Liver (tissue), 9 donors: ENCODE data around the gene PPM1J. TPM values are rescaled to one million over a fixed set of nuclear protein-coding genes. Genes with fewer than 3 reads are reported as not detected.

Experiments
- DNase-seq: peaks from one replicate; pipeline ENCODE4 v3.0.0-alpha.2; 2017; ENCODE audit warnings: low spot score
- H3K27ac ChIP-seq, 2 donors: one replicate each; pipeline ENCODE4 v1.7.0; 2013; ENCODE audit warnings: inconsistent platforms in 2 of 2, low read length in 2 of 2, control low read depth in 1 of 2, low read depth in 1 of 2, mild to moderate bottlenecking in 1 of 2
- H3K27me3 ChIP-seq, 4 donors: one replicate each; pipeline versions ENCODE4 v1.6.1 to v1.7.0; 2013; ENCODE audit warnings: low read length in 3 of 4, inconsistent platforms in 1 of 4, mild to moderate bottlenecking in 1 of 4, moderate library complexity in 1 of 4; ENCODE audit not compliant: control insufficient read depth in 4 of 4, insufficient read depth in 4 of 4
- H3K36me3 ChIP-seq, 4 donors: one replicate each; pipeline versions ENCODE4 v1.6.1 to v1.7.0; 2013; ENCODE audit warnings: low read length in 3 of 4, mild to moderate bottlenecking in 3 of 4, low read depth in 1 of 4, moderate library complexity in 1 of 4; ENCODE audit not compliant: control insufficient read depth in 4 of 4, insufficient read depth in 3 of 4
- H3K4me1 ChIP-seq, 4 donors: one replicate each; pipeline versions ENCODE4 v1.6.1 to v1.7.0; 2013; ENCODE audit warnings: low read length in 3 of 4, mild to moderate bottlenecking in 3 of 4, moderate library complexity in 1 of 4; ENCODE audit not compliant: control insufficient read depth in 4 of 4, insufficient read depth in 4 of 4
- H3K4me3 ChIP-seq, 3 donors: one replicate each; pipeline versions ENCODE4 v1.6.1 to v1.7.0; 2013; ENCODE audit warnings: low read length in 3 of 3, control low read depth in 1 of 3, low read depth in 1 of 3, mild to moderate bottlenecking in 1 of 3
- H3K9ac ChIP-seq, 2 donors: one replicate each; pipeline ENCODE4 v1.7.0; 2013; ENCODE audit warnings: low read length in 2 of 2, mild to moderate bottlenecking in 2 of 2, moderate library complexity in 2 of 2, control low read depth in 1 of 2, low read depth in 1 of 2
- H3K9me3 ChIP-seq, 4 donors: one replicate each; pipeline versions ENCODE4 v1.6.1 to v1.7.0; 2013; ENCODE audit warnings: low read length in 3 of 4; ENCODE audit not compliant: control insufficient read depth in 4 of 4
- ATF3 ChIP-seq: IDR thresholded peaks from 2 replicates; pipeline ENCODE4 v1.6.1; 2016; ENCODE audit warnings: antibody characterized with exemption
- CTCF ChIP-seq: fragments of 150-350 bp; IDR thresholded peaks from 2 replicates; pipeline ENCODE4 v1.5.1; 2017; ENCODE audit warnings: improper control_type of control experiment, low read depth, low read length; ENCODE audit not compliant: missing input control
- EGR1 ChIP-seq, 2 donors: IDR thresholded peaks; 2 replicates each; pipeline ENCODE4 v1.6.1; 2016 to 2018; ENCODE audit warnings: antibody characterized with exemption in 2 of 2, low read depth in 2 of 2
- FOXA1 ChIP-seq: IDR thresholded peaks from 2 replicates; pipeline ENCODE4 v1.6.1; 2016; ENCODE audit warnings: antibody characterized with exemption
- FOXA2 ChIP-seq: IDR thresholded peaks from 2 replicates; pipeline ENCODE4 v1.6.1; 2016; ENCODE audit warnings: antibody characterized with exemption
- GABPA ChIP-seq, 2 donors: IDR thresholded peaks in 1 of 2; conservative IDR thresholded peaks in 1 of 2; 2 replicates each; pipeline ENCODE4 v1.6.1; 2016; ENCODE audit warnings: antibody characterized with exemption in 2 of 2, mild to moderate bottlenecking in 1 of 2, moderate library complexity in 1 of 2
- HNF4A ChIP-seq, 2 donors: conservative IDR thresholded peaks; 2 replicates each; pipeline ENCODE4 v1.6.1; 2016; ENCODE audit warnings: antibody characterized with exemption in 2 of 2, mild to moderate bottlenecking in 2 of 2
- HNF4G ChIP-seq: IDR thresholded peaks from 2 replicates; pipeline ENCODE4 v1.6.1; 2016; ENCODE audit warnings: antibody characterized with exemption
- JUND ChIP-seq, 2 donors: IDR thresholded peaks; 2 replicates each; pipeline ENCODE4 v1.6.1; 2016; ENCODE audit warnings: antibody characterized with exemption in 2 of 2
- NR2F2 ChIP-seq: IDR thresholded peaks from 2 replicates; pipeline ENCODE4 v1.6.1; 2016; ENCODE audit warnings: antibody characterized with exemption
- RAD21 ChIP-seq, 2 donors: IDR thresholded peaks; 2 replicates each; pipeline ENCODE4 v1.6.1; 2016; ENCODE audit warnings: antibody characterized with exemption in 2 of 2, mild to moderate bottlenecking in 2 of 2
- RXRA ChIP-seq, 2 donors: IDR thresholded peaks; 2 replicates each; pipeline ENCODE4 v1.6.1; 2017 to 2018; ENCODE audit warnings: antibody characterized with exemption in 2 of 2, mild to moderate bottlenecking in 1 of 2
- SP1 ChIP-seq: IDR thresholded peaks from 2 replicates; pipeline ENCODE4 v1.6.1; 2018; ENCODE audit warnings: antibody characterized with exemption, mild to moderate bottlenecking
- TAF1 ChIP-seq: conservative IDR thresholded peaks from 2 replicates; pipeline ENCODE4 v1.6.1; 2016; ENCODE audit warnings: antibody characterized with exemption, mild to moderate bottlenecking
- YY1 ChIP-seq: IDR thresholded peaks from 2 replicates; pipeline ENCODE4 v1.6.1; 2016; ENCODE audit warnings: antibody characterized with exemption, mild to moderate bottlenecking
- ZBTB33 ChIP-seq: IDR thresholded peaks from 2 replicates; pipeline ENCODE4 v1.6.1; 2016; ENCODE audit warnings: antibody characterized with exemption
- WGBS: extraction: QIAGEN DNeasy Blood & Tissue Kit; methylation state at CpG from one replicate; pipeline ENCODE4 v1.1.7; 2013; 5-methylcytosine and 5-hydroxymethylcytosine counted together
- polyA plus RNA-seq, 2 donors: library from polyadenylated mRNA; stranded (reverse) in 1 of 2; unstranded in 1 of 2; fragments of 200-250 nt in 1 of 2; fragments of >200 nt in 1 of 2; fragmentation: Nextera tagmentation in 1 of 2; extraction: Ambion mirVana in 1 of 2; gene quantifications; one replicate each; pipeline versions ENCODE4 v1.2.1 to v1.2.3, GENCODE V29; 2013 to 2015
- total RNA-seq, 2 donors: library from RNA; depleted of rRNA; stranded (reverse); fragments of >200 nt; gene quantifications; one replicate each; pipeline ENCODE4 v1.2.3, GENCODE V29; 2014
- TF ChIP-seq, protein P1 (sequence below): IDR thresholded peaks from 2 replicates; pipeline ENCODE4 v1.6.1; 2016; ENCODE audit warnings: antibody characterized with exemption, mild to moderate bottlenecking
- TF ChIP-seq, protein P2 (sequence below): IDR thresholded peaks from 2 replicates; pipeline ENCODE4 v1.6.1; 2016; ENCODE audit warnings: antibody characterized with exemption
- donor health status: healthy.
- donor health status: healthy.
- donor health status: healthy.
- donor health status: healthy.
- donor health status: healthy.

Gene PPM1J
- total and polyA plus RNA-seq, 4 donors: 0.08 to 0.17 TPM; not detected in 2

DNA sequence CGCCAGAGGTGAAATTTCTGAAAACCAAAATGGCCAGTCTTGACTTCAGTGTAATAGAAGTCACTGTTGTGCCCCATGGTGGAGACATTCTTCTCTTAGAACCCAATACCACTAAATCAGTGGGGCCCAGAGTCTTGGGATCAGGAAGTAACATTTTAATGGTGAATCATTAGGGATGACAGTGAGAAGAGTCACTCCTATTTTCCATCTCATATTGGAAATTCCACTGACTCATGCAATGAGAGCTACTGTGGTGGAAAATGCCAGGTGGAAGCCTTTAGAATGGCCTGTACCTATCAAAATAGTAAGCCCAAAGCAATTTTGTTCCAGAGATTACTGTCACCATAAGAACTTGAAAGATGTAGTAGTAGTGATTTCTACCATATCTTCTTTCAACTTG is 20.6 kb upstream of the PPM1J start:
- H3K9me3 ChIP-seq: no peaks in the 10 kb centered on the region
- no peaks in the 10 kb centered on the region for H3K36me3 ChIP-seq
- H3K4me3 ChIP-seq: no peak overlapping the region
- DNase-seq: no peak
- H3K4me1 ChIP-seq: no peaks in the 10 kb centered on the region
- no peak overlapping the region for H3K27ac ChIP-seq
- no peak overlapping the region for H3K9ac ChIP-seq
- H3K27me3 ChIP-seq: peaks cover 0 to 3% (median 0%) of the 10 kb centered on the region in 4 donors
- WGBS: 93% methylated on average over 1 of the region's 1 CpG
- TF ChIP-seq FOXA1 (no peak), ZBTB33 (no peak), SP1 (no peak), CTCF (no peak), RAD21 (IDR thresholded peaks at IDR 0.05) (no peak), YY1 (no peak), JUND (IDR thresholded peaks at IDR 0.05) (no peak), FOXA2 (no peak), TAF1 (no peak), NR2F2 (no peak), RXRA (IDR thresholded peaks at IDR 0.05) (no peak), EGR1 (IDR thresholded peaks at IDR 0.05; ENCODE audit: low read depth in 2 of 2) (no peak), ATF3 (no peak), GABPA (IDR thresholded peaks at IDR 0.05 in 1 of 2, conservative IDR thresholded peaks at IDR 0.05 in 1 of 2) (no peak), HNF4A (conservative IDR thresholded peaks at IDR 0.05) (no peak), HNF4G (no peak)
- TF ChIP-seq, protein P1, sequence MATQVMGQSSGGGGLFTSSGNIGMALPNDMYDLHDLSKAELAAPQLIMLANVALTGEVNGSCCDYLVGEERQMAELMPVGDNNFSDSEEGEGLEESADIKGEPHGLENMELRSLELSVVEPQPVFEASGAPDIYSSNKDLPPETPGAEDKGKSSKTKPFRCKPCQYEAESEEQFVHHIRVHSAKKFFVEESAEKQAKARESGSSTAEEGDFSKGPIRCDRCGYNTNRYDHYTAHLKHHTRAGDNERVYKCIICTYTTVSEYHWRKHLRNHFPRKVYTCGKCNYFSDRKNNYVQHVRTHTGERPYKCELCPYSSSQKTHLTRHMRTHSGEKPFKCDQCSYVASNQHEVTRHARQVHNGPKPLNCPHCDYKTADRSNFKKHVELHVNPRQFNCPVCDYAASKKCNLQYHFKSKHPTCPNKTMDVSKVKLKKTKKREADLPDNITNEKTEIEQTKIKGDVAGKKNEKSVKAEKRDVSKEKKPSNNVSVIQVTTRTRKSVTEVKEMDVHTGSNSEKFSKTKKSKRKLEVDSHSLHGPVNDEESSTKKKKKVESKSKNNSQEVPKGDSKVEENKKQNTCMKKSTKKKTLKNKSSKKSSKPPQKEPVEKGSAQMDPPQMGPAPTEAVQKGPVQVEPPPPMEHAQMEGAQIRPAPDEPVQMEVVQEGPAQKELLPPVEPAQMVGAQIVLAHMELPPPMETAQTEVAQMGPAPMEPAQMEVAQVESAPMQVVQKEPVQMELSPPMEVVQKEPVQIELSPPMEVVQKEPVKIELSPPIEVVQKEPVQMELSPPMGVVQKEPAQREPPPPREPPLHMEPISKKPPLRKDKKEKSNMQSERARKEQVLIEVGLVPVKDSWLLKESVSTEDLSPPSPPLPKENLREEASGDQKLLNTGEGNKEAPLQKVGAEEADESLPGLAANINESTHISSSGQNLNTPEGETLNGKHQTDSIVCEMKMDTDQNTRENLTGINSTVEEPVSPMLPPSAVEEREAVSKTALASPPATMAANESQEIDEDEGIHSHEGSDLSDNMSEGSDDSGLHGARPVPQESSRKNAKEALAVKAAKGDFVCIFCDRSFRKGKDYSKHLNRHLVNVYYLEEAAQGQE: no peak
- TF ChIP-seq, protein P2, sequence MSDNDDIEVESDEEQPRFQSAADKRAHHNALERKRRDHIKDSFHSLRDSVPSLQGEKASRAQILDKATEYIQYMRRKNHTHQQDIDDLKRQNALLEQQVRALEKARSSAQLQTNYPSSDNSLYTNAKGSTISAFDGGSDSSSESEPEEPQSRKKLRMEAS: no peak
